Stimulated activated CD8-positive, alpha-beta memory T cell treated with anti-CD3 and anti-CD28 coated beads, Interleukin-12 subunit alpha, Interleukin-12 subunit beta, amount 100 ng/mL, for 24 hours (primary cell): ENCODE data around the gene IL12A.
A peak's percentile ranks its signal among the peaks of the same experiment; 100 is the strongest.

Experiments used
- DNase-seq: peaks from one replicate; pipeline ENCODE4 v3.0.0-alpha.2; 2020; ENCODE audit errors: extremely low read depth

IL12A gene

DNA sequence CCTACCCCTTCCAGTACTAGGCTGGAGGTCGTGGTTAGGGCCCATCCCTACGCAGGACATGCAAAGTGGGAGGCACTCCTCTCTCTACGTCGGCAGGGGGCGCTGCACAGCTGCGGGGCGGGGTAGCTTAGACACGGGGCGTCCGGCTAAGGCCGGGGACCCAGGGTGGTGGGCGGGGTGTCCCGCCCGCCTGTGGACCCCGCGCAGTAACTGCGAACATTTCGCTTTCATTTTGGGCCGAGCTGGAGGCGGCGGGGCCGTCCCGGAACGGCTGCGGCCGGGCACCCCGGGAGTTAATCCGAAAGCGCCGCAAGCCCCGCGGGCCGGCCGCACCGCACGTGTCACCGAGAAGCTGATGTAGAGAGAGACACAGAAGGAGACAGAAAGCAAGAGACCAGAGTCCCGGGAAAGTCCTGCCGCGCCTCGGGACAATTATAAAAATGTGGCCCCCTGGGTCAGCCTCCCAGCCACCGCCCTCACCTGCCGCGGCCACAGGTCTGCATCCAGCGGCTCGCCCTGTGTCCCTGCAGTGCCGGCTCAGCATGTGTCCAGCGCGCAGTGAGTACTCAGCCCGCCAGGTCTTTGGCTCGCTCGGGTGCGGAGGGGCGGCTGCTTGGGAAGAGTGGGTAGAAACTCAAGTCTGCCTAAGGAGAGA, at the start of gene IL12A:
IL12A (plus strand) TSS at position 219 of the 655 bp plus-strand sequence.
- peak; percentile 60 for DNase-seq

DNA sequence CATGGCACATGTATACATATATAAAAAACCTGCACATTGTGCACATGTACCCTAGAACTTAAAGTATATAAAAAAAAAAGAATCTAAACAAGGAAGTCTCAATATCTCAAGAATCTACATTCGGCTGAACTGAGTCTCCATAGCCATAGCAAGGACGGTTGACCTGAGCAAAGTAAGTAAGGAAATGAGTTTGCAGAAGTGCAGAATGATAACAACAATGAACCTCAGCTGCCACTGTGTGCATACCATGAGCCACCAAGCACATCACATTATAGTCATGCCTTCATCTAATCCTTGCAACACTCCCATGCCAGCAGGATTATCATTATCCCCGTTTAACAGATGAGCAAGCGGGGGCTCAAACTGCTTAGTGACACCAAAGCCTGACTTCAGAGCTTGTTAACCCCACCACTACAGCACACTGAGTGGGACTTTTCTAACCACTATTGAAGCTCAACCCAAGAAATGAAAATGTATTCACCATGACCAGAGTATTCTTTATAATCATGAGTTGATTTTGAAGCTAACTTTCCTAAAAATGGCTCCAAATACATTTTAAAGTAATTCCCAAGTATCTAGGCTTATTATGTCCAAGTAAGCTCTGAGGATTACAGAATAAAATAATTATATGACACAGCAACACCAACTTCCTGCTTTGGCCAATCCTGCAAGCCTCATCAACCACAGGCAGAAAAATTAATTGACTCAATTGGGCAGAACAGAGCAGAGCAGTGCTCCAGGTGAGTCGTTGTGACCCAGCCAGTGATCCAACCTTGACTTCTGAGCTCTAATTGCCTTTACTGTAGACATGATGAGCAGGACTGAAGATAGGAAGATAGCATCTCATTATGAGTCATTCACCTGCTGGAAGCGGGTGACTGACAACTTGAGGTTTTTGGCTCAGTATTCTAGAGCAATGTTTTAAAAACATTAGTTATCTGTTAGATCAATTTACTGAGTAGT, 47.3 kb upstream of the IL12A start:
- DNase-seq: no peak

DNA sequence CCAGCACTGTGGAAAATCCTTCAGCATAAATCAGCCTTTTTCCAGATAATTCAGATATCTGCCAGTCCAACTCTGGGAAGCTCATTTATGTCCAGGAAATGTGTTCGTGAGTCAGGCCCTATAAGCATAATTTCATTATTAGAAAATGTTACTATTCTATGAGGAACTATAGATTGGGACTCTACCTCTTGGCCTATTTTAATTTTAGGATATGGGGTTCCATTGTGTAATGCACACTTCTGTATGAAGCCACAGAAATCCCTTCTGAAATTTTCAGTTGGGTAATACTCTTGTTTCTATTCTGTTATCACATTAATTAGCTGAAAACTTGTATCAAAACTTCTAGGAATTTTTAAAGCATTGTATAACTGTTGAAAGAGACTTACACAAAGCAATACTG, 43.9 kb upstream of the IL12A start:
- DNase-seq: no peak

DNA sequence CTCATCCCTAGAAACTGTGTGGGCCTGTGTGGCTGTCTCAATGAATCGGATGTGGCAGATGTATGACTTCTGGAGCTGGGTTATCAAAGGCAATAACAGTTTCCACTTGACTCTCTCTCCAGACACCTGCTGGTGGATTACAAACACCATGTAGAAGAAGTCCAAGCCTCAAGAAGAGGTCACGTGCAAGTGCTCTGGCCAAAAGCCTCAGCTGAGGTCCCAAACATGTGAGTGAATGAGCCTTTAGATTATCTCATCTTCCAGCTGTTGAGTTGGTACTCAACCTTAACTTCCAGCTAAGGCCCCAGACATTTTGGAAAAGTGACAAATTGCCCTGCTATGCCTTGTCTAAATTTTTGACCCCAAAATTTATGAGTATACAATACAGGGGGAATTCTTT, 42.7 kb upstream of the IL12A start:
- no peak for DNase-seq

DNA sequence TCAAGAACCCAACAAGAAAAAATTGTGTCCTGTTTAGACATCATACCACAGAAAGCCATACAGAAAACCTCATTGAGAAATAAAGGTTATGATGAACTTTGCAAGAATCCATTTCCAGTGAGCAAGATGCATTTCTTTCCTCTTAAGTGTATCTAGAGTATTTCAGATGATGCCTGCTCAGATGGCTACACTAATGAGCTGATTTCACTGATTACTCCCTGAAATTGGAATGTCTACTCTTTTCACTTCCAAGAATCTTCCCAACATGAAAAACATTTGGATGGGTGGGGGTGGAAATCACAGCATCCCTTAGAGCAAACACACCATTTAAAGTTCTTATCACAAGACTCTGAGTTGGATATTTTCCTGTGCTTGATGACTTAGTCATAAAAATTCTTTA, 41.4 kb upstream of the IL12A start:
- no peak for DNase-seq

DNA sequence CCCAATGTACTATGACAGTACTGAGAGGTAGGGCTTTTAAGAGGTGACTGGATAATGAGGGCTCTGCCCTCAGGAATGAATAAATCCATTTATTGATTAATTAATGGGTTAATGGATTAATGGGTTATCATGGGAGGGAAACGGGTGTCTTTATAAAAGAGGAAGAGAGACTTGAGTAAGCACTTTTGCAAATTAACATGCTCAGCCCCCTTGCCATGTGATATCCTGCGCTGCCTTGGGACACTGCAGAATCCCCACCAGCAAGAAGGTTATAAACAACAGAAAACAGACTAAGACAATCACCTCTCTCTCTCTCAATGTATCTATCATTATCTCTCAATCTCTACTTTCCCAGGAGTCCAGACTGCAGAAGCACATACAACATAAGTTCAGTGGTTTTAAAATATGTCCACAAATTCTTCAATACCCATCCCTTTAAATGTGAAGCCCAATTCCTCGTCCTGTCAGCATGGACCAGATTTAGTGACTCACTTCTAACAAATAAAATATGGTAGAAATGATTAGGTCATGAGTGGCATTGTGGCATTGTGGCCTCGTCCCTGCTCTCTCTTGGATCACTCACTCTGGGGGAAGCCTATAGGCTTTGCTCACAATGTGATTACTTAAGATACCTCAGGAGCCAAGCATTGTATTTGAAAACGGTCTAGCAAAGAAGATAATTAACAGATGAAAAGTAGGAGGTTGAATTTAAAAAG, 40.0 kb upstream of the IL12A start:
- DNase-seq: no peak

DNA sequence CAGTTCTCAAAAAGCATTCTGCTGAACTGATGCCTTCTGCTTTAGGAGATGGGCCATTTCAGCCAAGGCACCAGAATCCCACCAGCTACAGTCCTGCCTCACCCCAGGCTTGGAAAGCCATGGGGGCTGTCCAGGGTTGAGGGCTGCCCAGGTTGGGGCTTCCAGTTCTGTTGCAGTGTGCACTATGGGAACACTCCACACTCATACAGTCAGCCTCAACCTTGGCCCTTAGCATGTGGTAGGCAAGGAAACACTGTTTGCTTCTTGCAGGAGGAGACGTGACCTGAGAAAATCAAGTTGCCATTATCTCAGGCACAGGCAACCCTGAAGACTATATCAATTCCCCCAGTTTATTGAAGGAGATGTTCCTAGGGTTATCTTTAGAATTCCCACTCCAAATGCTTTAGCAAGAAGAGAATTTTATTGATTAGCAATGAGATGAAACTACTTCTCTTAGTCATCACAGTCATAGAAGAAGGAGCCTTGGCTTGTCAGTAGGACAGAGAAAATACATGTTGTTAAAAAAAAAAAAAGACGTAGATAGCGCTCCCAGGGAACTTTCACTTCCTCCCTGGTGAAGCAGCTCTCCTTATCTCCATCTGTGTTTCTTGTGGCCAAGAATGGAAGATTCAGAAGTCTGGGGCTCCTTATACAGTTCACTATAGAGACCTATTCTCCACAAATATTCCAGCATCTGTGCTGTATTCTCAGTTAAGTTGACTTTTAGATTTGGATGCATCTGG, 38.3 kb upstream of the IL12A start:
- DNase-seq: no peak

DNA sequence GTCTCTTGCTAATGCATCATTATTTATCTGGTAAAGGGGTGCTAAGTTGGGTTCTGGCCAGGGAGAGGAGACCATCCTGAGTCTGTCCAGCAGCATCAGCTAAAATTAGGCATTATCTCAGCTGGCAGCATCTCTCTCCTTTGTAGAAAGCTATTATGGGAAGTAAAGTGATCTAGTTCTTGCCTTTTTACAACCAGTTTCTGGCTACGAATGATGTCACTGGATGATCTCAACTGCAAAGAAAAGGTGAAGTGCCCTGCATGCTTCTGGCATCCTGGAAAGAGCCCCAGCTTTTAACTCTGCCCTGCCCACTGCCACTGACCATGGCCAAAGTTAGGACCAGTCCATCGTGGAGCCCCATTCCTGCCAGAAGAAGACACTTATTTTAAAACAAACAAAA, 37.1 kb upstream of the IL12A start:
- no peak for DNase-seq

DNA sequence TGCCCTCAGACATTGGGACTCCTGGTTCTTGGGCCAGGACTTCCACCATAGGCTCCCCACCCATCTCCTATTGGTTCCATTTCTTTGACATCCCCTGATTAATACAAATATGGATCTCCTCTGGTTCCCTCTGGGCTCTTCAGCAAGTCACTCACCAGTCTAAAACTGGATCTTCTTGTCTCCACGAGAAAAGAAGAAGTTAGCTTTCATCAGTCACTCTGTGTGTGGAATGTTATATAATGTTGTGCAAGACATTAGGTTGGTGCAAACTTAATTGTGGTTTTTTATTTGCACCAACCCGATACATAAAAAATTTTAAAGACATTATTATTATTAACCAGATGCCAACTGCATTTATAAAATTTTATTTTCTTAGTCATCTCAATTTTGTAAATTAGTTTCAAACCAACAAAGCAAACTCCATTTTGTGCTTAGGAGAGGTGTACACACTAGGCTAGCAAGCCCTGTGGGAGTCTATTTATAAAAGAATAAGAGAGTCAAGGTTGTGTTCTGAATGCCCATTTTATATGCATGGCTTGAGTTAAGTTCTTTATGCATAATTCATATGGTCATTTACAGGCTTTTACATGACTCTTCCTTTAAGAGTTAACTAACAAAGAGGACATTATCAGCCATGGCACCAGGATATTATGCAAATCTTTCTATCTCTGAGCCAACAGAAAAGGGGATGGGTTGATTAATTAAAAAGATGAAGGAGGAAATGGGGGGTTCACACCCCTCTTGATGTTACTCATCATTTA, 35.1 kb upstream of the IL12A start:
- no peak for DNase-seq

DNA sequence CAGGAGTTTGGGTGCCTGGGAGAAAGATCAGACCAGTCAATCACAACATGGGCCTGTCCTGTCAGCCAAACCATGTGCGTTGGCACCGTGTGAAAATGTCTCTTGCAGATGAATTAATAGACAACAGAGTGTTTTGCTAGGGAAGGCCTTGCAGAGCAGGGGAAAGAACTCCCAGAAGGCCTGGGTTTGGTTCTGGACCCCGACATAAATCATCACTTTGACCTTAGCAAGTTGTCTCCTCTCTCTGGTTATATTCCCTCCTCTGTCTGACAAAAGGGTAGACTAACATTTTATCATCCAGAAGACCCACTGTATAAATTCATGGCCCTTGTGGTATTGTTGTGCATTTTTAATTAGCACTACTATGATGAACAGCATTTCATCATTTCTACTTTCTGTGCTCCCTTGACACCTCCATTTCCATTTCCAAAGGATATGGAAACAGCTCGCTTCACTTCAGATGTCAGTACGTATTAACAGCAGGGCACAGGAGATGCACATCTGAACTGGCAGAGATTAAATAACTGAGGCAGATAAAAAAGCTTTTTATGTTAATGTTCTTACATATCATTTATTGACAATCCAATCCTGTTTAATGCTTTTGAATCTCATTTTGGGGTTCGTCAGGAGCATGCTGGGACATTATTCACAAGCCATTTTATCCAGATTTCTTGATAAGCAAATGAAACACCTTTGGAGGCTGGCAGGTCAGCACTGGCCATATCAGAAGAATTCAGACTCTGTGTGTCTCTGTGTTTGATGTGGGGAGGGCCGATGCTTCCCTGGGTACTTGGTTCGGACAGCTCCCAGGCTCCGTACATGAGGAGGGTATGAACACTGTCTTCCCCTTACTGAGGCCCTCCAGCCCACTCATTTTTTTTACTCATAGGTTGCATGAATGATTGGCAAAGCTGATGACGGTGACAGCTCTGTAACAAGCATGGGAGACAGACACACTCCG, 28.2 kb upstream of the IL12A start:
- DNase-seq: no peak

DNA sequence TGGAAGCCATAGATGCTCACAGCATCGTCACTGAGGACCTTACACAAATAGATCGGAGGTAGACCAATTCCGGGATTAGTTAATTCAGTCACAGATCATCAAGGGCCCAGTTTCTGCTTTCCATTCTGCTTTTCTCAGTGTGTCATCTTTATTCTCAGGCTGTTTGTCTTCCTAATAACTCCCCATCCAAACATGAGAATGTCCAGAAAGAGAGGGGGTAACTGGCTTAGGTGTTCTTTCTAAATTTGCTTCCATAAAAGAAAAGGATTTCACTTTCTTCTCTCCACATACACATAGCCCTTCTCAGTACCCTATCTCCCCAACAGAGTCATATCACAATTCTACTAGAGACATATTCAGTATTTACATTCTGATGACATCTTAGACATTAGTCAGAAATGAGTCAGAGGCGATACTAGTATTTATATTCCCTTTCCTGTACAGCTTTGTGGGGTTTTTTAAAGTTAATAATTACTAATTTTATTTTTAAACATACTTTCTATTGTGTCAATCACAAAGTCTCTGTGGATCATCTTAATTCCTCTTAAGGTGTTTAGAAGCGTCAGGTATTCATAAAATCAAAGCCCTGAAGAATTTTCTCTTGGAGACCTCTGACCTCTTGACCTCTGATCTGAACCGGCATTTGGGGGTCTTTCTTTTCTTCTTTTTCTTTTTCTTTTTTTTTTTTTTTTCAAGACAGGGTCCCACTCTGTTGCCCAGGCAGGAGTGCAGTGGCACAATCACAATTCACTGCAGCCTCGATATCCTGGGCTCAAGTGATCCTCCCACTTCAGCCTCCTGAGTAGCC, 24.3 kb upstream of the IL12A start:
- DNase-seq: no peak

DNA sequence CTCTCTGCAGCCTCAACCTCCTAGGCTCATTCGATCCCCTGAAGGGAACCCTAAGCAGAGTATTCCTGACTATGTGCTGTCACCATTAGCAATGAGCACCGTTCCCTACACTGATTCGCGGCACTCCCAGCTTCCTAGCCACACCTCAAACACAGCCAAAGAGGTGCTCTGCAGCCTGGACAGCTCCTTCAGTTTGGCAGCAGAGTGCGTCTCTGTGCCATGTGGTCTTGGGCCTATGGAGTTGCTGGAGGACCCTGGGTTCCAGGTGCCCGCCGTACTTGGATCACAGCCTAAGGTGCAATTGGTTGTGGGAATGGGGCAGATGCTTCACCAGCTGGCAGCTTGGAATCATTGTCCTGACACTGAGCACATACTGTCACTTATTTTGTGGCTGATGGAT, 17.3 kb upstream of the IL12A start:
- DNase-seq: no peak

DNA sequence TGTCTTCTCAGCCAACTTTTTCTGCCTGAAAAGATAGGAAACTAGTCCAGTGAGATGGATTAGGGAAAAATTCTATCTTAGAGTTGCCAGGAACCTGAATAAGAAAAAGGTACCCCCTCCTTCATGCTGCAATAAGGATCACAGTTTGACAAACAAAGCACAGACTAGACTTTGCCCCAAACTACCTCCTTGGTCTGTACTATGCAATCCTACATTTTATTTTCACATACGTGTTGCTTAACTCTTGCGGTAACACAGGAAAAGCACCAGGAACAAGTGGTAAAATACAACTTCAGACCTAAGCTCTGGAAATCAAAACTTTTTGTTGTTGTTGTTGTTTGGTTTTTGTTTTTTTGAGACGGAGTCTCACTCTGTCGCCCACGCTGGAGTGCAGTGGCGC, 11.3 kb upstream of the IL12A start:
- no peak for DNase-seq

DNA sequence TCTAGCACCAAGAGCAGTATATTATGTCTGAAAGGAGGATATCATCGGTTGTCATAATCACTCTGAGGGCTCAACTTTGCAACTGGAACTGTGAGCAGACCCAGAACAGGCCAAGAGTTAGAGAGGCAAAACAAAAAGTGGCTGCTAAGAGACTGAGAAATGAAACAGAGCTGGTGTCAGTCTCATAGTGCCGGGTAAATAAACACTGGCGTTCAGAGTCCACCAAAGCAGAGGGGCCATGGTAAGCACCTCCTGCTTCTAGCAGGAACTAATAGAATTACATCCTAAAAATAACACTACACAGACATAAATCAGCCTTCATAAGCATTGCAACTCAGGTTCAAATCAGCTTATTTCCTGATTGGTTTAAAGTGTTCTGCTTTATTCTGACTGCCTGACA, 10.3 kb upstream of the IL12A start:
- DNase-seq: no peak

DNA sequence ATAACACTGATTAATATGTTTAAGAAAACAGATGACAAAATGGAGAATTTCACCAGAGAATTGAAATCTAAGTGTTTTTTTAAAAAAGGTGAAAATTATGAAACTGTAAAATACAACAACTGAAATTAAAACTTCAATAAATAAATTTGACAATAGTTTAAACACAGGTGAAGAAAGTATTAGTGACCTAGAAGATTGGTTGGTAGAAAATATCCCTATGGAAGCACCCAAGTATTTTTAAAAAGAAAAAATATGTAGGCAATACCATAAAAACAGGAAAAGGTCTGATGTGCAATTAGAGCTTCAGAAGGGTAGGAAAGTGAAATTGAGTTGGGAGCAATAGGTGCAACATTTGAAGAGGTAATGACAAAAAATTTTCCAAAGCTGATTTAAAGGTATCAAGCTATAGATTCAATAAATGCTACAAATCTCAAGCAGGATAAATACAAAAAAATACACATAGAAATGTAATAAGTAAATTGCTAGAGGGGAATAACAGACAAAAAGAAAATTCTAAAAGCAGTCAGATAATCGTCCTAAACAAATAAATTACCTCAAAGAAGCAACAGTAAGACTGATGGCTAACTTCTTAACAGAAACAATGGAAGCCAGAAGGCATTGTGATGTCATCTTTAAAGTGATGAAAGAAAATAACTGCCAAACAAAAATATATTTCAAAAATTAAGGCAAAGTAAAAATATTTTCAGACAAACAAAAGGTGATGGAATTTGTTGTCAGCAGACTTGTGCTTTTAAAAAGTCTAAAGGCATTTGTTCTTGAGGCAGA, 9.5 kb upstream of the IL12A start:
- no peak for DNase-seq

DNA sequence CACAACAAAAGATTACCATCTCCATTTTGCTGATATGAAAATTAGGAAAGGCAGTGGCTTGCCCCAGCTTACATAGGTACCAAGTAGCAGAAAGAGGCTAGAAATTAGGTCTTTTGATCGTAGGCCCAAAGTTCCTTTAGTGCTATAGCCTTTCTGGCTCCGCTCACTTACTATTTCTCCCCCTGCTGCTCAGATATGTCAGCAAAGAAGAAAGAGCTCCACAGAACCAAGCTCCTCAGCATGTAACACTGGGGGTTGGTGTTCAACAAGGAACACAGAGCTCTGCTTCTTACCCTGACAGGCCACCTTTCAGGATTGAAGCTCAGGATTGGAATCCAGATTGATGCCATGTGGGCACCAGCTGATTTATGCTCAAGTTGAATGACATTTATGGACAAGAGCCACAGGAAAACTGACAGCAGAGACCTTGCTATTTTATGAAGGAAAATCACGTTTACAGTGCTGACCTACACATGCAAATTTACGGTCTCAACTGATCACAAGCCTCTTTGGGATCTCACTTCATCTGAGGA, 6.1 kb upstream of the IL12A start:
- no peak for DNase-seq

DNA sequence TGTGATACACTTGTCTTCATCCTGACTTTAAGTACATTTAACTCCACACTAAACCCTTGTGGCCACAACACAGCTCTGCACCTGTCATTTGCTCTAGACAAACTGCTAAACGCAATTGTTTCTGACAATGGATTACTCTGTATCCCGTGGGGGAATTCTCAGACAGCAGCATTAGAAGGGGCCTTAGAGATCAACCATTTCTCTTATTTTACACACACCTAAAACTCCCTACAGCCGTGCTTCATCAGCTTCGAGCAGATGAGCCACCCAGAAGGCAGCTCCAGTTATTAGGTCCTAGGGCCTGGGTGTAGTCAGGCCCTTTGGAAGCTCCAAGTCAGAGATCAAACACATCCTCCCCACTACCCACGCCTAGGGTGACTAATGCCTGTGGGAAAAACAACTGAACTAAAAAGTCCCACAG, 1.3 kb upstream of the IL12A start:
- DNase-seq: no peak
